GM19467 (cell line): ENCODE results near the gene STPG4.

ENCODE experiments used
- ATAC-seq: cut with Tn5 transposase; IDR thresholded peaks from one replicate; pipeline ENCODE4 v1.9.1; 2021; ENCODE audit warnings: mild to moderate bottlenecking, moderate library complexity; ENCODE audit not compliant: unreplicated experiment

The STPG4 gene

DNA sequence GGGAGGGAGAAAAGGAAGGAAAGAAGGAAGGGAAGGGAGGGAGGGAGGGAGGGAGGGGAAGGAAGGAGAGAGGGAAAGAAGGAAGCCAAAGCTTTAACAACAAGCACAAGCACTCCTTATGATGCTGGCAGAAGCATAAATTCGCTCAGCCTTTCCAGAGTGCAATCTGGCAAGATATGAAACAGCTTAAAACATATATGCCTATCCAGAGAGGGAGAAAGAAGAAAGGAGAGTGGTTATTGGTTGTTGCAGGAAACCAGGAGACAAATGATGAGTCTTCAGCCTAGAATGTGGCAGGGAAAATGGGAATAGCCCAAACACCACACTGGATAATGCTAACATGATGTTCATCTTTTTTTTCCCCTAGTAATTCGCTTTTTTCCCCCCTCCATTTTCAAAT, 64.0 kb downstream of the STPG4 start:
- ATAC-seq = no peak

DNA sequence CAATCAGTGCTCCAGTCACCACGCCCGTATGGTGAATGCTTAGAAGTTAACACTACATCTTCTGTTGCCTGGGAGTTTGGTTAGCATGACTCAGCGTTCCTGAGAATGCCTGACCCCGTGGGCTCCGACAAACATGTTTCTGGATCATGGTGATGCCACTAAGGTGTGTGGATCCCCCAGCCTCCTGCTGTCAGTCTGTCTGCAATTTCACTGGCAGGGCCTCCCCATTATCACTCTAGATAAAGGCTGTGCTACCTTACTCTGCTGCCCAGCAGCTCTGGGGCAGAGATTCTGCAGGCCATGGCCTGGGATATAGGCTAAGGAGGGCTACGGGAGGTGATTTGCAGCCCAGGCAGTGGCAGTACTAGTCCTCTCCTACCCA, 66.0 kb downstream of the STPG4 start:
- no peak for ATAC-seq

DNA sequence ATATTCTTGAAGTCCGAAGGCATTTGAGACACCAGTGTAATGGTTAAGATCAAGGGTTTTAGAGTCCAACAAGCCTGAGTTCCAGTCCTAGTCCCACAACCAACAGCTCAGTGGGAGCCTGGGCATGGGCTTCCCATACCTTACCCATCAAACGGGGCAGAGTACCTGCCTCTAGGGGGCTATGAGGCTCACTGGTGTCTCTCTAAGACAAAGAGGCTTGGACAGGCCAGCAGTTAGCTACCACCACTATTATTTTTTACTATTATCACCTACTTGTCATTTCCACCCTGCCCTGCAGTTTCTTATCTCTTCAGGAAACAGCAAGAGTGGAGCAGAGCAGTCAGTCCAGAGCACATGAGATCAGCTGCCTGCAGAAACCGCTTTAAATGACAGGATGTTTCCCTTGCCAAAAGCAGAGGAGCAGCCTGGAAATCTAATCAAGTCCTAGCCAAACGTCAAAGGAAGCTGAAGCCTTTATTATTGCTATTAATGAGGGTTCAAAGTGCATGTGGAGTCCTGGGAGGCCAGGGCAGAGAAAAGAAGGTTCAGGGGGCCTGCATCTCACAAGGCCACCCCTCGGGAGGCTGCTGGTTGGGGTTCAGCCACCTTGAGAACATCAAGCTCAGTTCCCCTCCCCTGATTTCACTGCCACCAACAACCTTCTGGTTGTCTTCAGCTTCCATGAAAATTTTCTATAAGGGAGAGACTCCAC, 66.6 kb downstream of the STPG4 start:
- ATAC-seq = no peak

DNA sequence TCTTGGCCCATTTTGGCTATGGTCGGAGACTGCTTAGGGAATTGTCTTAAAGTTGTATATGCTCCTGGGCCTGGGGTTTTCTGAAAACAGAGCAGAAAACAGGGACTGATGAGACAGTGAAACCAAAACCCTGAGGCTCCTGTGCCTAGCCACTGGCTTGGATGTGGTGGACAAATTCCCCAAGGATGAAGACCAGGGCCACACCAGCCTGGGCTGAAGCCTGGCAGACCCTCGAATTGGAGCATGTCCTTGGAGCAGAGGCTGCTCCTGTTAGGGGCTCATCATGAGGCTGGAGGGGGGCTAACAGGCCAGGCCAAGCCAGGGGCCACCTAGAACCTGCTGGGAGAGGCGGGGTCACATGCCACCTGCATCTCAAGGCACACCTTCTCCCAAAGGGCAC, 68.1 kb downstream of the STPG4 start:
- no peak for ATAC-seq

DNA sequence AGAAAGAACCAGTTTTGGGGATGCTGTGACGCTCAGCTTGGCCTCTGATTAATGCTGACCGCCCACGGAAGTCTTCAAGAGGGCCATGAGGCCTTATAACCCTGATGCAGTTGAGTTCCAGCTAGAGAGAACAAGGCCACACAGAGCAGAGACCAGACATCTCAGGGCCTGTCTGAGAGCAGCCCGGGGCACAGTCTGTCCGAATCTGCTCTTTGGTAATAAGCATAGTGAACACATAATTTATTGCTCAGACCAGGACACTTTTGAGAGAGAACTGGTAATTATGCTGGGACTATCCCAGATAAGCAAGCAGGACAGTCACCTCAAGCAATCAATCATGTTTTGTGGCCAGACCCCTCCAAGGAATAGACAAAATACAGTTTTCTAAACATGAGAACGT, 68.5 kb downstream of the STPG4 start:
- ATAC-seq = no peak

DNA sequence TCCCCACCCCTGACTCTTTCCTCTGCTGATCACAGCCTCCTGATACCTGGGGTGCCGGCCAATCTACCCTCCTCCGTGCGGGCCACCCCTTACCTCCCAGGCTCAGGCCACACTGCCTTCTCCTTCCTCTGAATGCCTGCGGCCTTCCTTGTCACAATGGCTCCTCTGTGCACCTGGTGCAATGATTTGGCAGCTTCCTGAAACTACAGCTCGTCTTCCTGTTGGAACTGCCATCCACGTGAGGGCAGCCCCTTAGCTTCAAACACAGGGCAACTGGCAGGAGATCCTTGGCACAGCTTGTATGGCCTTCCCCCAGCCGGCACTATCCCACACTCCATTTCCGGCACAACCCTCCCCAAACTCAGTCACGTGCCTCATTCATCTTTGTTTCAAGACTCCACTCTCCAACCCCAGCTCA, 69.0 kb downstream of the STPG4 start:
- no peak for ATAC-seq

DNA sequence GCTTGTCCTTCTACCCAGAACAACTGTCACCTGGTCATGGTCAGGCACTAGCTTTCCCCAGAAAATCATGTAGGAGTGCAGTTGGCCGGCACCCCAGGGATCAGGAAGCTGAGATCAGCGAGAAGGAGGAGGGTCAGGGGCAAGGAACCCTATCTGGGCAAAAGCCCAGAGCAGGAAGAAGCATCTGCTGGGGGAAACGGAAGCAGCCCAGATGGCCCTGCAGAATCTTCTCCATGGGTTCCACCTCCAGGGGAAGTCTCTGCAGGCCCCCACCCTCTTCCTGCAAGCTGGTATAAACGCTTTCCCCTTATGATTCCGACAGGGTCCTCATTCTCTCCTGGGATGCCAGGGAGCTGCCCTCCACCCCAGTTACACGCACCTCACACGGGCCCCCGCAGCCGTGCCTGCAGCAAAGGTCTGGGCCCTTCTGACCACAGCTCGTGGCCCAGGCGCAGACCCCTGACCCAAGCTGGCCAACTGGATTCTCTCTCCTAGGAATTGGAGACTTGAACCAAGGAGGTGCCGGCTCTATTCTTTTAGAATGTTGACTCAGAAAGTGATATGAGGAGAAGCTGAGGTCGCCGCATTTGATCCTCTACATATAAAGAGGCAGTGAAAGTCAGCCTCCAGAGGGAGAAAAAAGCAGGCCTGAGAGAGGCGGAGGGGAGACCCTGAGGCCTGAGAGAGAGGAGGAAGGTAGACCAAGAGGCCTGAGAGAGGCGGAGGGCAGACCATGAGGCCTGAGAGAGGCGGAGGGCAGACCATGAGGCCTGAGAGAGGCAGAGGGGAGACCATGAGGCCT, 71.0 kb downstream of the STPG4 start:
- ATAC-seq = no peak

DNA sequence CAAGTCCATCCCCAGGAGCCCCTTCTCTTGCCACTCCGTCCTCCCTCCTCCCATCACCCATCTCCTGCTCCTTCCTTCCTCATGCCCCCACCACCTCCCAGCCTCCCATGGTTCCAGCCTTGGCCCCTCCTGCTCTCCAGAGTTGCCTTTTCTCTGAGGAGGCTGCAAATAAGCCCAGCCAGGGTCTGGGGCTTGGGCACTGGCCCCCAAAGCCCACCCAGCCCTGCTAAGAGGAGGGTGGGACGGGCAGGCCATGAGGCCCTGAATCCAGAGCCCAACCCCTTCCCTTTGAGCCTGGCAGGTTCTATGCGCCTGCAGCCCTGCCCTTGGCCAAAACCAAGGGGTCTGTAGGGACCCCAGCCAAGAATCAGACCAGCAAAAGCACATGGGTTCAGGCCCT, 71.6 kb downstream of the STPG4 start:
- no peak for ATAC-seq

DNA sequence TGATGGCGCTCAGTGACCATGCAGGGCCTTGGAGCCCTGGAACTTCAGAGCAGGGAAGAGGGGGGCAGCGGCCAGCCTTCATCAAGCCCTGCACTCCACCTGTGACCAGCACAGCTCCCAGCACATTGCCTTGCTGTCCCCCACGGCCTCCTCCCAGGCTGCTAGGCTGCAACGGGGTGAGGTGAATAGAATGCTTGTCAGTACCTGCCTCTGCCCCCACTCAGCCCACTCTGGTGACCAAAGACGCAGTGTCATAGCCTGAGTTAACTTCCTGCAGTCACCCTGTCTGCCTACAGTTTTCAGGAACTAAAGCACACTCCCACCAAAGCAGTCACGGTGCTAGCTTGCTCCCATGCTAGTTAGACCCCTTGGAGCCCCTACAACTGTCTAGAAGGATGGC, 72.1 kb downstream of the STPG4 start:
- no peak for ATAC-seq

DNA sequence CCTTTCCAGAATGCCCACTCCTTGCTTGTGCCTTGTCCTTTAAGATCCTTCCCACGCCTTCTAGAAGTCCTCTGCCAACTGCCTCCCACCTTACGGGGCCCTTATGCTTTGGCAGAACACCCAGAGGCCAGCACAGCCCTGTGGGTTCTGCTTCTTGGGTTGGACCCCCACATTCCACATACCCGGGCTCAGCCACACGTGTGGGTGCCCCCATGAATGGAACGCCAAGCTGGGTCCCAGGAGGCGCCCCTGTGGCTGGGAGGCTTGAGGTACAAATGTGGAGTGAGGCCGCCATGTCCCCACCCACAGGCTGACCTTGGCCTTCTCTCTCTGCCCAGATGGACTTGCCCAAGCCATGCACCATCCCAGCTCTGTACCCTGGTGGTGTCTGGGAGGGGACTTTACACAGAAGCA, 74.2 kb downstream of the STPG4 start:
- ATAC-seq = no peak

DNA sequence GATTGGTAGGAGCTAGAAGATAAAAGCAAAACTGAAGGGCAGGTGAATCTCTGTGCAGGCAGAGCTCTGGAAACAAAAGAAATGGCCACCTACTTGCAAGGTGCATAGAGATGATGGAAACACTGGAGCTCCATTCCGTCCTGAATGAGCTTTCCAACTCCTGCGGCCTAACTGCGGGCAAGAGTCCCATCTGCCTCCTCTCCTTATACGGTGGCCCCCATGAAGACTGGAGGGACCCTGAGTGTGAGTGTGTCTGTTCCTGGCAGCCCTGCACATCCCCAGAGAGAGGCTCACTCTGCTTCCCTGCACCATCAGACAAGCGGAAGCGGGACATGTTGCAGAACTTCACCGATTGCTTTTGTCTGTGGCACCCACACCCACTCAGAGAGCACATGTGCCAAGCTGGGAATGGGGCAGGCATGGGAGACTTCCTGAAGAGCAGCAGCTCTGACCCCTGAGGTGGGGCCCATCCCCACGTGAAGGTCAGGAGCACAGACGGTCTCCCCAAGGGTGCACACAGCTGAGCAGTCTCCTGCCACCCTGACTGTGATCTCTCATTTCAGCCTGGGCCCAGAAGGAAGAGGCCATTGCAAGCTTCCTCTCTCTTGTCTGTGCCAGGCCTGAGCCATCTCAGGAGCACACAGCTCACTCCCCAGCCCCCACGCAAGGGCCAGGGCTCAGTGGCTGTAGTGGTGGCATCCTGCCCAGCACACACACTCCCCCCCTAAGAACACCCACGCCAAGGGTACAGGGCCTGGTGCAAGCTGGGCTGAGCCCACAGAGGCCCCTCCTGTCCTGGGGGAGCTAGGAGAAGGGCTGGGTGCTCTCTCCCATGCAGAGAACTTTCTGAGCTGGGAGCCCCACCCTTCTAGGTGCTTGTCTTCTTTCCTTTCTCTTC, 75.3 kb downstream of the STPG4 start:
- ATAC-seq = no peak

DNA sequence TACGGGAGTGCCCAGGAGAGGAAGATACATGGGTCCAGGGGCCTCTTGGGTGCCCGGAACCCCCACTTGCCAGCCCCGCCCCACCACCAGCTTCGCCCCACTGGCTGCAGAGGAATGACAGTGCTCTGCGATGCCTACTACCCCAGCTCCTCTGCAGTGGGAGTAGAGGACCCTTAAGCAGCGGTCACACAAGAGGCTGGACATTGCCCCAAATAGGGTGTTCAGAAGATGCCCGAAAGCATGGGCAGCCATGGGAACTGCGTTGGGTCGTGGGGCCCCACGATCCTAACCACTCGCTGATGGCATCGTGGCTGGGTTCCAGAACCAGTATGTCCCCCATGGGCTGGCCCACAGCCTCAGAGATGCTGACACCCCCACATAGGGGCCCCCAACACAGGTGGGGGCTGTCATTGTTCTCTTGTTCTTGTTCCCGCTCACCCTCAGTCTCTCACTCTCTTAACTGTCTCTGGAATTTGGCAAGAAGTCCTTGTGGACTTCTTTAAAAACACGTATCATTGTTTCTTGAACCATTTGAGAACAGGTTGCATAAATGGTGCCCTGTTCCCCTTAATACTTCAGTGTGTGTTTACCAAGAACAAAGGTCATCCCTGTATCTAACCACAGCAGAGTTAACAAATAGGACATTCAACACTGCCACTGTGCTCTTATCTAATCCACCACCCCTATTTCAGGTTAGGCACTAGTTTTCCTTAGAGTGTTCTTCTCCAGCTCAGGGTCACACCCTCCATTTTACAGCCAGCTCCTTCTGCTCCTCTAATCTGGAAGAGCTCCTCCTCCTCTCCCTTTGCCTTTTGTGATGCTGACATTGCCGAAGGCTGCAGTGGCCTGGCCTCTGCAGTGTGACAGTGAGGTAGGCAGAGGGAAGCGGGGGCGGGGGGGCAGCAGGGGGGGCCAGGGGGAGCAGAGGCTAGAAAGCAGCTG, 76.3 kb downstream of the STPG4 start:
- ATAC-seq = no peak

DNA sequence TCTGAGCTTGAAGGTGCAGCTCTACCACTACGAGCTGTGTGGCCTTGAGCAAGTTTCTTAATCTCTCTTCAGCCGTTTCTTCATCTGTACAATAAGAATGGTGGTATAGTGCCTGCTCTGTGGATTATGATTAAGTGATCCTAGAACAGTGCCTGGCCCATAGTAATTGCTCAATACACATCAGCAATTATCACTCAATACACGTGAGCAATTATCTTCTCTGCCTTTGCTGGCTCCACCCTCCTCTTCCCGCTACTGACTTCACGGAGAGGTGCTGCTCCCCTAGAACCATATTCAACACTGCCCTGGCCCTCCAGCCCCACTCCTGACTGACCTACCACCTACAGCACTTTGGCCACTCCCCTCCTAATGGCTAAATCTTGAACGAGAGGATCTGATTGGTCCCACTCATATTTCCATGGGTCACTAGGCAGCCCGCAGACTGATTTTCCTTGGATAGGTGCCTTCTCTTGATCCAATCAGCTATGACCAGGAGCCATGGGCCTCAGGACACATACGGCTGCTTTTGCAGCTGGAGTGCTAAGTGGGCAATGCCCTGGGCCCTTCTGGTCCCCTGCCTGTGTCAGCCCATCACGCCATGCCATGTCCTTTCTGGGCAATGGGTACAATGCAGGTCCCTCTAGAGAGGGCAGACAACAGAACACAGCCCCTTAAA, 77.5 kb downstream of the STPG4 start:
- ATAC-seq = no peak

DNA sequence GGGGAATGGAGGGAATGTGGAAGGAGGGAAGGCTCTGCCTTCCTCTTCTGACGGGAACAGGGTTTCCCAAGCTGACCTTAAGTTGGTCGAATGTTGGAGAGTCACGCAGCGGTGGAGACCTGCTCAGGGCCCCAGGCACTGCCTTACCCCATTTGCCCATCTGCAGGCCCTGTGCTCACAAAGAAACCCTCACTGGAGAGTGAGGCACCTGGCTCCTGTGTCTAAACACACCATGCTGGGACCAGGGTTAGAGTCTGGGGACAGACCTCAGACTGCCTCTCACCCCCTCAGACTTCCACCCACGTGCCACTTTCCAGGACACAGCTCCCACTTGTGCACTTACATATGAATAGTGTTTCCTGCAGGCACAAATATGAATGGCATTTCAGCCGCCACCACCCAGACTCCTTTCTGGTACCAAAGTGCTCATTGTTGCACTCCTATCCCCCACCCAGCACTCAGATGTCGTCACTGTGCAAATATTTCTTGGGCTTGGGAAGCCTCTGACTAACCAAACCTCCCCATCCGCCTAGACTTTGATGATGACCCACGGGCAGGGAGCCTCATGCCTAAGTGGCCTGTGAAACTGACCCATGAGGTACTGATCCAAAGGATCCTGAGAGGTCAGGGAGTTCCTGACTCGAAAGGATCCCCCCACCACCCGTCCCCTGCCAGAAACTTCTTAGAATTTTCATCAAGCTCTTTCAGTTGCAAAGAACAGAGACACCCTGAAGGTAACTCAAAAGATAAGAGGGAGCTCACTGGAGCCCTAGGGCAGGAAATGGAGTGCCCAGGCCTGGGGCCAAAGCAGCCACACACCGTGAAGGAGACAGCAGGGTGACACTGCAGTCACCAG, 78.3 kb downstream of the STPG4 start:
- ATAC-seq = no peak

DNA sequence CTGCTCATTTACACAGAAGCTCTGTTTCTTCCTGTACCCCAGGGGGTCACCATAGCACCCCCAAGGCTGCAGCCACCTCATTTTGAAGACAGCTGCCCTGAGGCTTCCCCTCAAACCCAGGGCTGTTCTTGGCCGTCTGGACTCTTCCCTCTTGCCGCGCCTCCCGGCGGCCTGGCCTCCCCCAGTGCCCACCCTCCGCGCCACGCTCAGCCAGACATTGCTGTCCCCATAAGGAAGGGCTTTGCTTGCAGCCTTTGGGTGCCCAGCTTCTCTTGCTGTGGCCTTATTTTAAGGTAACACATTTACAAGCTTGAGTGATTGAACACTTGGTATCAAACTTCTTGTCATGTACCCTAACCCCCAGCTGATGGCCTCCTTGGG, 79.0 kb downstream of the STPG4 start:
- no peak for ATAC-seq

DNA sequence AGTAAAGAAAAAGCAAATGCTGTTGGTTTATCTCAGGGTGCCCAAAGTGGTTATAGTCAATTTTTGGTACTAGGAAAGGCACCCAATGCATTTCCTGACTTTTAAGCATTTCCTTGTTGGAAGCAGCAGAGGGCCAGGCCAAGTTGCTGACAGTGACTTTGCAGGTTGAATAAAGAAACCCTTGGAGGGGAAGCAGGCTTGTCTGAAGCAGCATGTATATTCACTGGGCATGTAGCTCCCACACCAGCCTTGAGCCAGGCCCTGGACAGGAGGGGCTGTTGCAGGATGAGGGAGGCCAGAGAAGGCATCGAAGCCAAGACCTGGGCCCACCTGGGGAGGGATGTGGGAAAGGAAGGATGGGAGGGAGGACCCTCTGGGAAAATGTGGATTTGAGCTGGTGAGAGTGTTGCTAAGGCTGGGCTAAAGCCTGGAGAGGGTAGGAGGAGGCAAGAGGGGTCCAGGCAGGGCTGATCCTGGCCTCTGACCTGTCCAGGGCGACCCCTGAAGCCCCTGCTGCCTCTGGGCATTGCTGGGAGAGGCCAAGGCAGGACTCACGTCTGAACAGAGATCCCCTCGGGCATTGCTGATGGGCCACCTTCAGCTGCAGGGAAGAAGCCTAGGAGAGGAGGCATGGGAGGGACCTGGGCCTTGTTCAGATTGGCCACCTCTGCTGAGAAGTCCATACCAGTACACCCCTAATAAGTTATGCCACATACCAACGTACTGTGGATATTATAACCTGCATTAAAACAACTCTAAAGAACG, 79.6 kb downstream of the STPG4 start:
- ATAC-seq = no peak

DNA sequence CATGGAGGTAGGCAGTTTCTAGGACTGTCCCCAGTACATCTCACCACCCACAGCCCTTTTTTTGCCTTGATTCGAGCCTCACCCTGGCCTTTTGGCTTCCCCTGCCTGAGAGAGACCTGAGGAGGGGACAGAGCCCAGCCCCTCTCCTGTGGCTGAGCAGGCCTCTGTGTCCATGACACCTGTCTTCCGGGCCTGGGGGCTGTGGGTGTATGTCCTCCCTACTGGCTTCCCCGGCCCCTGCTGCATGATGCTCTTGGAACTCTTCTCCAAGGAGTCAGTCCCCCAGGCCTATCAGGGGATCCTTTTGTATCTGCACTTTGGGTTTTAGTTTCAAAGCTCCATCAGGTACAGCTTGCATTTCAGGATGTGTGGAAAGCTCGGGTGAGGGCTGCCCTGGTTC, 80.4 kb downstream of the STPG4 start:
- ATAC-seq = no peak

DNA sequence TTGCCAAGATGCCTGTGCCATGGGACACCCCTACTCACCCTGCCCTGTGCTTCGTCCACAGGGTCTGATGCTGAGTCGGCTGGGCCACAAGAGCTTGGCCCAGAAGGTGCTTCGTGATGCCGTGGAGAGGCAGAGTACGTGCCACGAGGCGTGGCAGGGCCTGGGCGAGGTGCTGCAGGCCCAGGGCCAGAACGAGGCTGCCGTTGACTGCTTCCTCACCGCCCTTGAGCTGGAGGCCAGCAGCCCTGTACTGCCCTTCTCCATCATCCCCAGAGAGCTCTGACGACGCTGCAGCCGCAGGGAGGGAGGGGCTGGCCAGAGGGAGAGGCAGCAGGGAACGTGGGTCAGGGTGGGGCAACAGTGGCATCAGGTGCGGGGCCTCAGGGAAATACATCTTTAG, 81.5 kb downstream of the STPG4 start:
- no peak for ATAC-seq
